Measurements from ENCODE around the gene LLGL2.
A peak's percentile ranks its signal among the peaks of the same experiment; 100 is the strongest.

The LLGL2 gene

DNA sequence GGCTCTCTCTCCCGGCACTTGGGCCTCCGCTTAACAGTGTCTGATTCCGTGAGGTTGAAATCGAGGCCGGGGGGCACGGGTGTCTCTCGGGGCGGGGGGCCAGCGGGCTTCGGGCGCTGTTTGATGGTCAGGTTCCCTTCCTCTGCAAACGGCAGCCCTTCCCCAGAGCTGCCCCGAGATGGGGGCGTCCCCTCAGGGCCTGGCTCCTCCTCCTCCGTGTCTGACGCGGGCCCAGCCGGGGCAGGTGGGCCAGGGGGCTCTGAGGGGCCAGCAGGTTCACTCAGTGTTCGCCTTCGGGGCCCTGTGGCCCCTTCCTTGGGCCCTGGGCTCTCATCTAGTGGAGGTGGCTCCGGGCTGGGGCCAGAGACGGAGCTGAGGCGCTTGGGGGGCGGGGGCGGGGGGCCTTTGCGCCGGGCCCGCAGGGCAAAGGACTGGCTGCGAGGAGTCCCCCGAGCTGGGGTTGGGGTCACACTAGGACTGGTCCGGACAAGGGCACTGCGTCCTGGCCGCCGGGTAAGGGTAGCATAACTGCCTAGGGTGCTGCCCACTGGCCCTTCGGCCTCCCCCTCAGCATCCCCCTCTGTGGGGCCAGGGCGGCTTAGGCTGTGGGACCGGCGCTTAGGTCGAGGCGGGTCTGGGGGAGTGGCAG is 23.3 kb upstream of the LLGL2 start:
- Histone ChIP-seq H3K9me3 (ENCODE audit: control insufficient read depth in 2 of 2, low read length in 2 of 2) (no peaks in the 10 kb centered on the region), H3K27ac (ENCODE audit: low read length) (peak overlapping the region; percentile 46), H3K9ac (ENCODE audit: low read length in 2 of 2) (no peak overlapping the region), H3K27me3 (ENCODE audit: control insufficient read depth in 1 of 2, insufficient read depth in 2 of 2, low read length in 2 of 2) (no peaks in the 10 kb centered on the region), H3K36me3 (ENCODE audit: control insufficient read depth in 2 of 2, insufficient read depth in 2 of 2, low read length in 2 of 2) (peaks cover 28 to 33% of the 10 kb centered on the region in 2 donors), H3K4me1 (ENCODE audit: control insufficient read depth, insufficient read depth, low read length) (peaks cover 14% of the 10 kb centered on the region), H3K4me3 (ENCODE audit: low read length in 2 of 2) (no peak overlapping the region)

DNA sequence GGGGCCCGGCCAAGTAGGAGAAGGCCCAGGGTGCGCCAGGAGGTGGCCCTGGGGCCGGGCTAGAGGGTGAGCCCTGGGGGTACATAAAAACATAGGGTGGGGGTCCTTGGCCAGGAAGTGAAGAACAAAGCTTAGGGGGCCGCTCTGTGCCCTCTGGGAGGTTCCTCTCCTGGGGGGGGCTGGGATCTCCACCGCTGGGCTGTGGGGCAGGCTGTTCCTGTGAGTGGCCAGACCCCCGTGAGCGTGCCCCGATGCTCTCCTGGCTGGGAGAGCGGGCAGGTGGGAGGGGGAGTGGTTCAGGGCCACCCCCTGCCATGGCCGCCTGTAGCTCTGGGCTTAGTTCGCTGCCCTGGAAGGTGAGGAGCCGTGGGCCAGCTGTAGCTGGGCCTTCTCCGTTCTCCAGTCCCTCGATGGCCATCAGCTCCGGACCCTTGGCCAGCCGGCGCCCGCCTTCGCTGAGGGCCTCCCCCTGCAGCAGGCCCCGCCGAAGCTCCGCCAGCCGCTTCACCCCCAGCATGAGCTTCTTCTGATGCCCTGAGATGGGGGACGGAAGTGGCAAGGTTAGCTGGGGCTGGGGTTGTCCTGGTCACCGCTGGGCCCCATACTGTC is 22.7 kb upstream of the LLGL2 start:
- no peak overlapping the region for H3K9ac ChIP-seq (ENCODE audit: low read length in 2 of 2)
- H3K9me3 ChIP-seq (ENCODE audit: control insufficient read depth in 2 of 2, low read length in 2 of 2), result no peaks in the 10 kb centered on the region
- peaks cover 14% of the 10 kb centered on the region for H3K4me1 ChIP-seq (ENCODE audit: control insufficient read depth, insufficient read depth, low read length)
- peaks cover 30% of the 10 kb centered on the region in 2 donors for H3K36me3 ChIP-seq (ENCODE audit: control insufficient read depth in 2 of 2, insufficient read depth in 2 of 2, low read length in 2 of 2)
- H3K27me3 ChIP-seq (ENCODE audit: control insufficient read depth in 1 of 2, insufficient read depth in 2 of 2, low read length in 2 of 2), result no peaks in the 10 kb centered on the region
- no peak overlapping the region for H3K27ac ChIP-seq (ENCODE audit: low read length)
- H3K4me3 ChIP-seq (ENCODE audit: low read length in 2 of 2), result no peak overlapping the region

DNA sequence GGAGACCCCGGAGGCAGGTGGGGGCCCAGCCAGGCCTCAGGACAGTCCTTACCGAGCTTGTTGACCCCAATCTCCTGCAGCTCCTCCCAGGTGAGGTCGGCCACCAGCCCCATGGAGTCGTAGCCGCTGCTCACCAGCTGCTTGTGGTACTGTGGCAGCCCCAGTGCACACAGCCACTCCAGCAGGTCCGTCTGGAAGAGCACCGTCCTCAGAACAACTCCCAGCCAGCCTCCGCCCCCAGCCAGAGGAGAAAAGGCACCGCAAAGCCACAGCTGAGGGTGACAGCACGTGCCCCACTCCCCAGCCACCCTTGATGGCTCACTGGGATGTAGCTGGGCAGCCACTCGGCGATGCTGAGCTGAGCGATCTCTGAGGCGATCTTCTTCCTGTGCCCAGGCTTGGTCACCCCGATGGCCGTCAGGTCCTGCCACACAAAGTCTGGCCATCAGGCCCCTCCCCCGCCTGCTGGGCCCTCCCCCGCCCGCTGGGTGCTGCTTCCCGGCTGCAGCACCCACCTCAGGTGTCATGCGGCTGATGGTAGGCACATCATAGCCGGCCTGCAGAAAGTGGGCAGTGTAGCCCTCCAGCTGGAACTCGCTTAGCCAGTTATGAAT is 22.1 kb upstream of the LLGL2 start:
- H3K4me1 ChIP-seq (ENCODE audit: control insufficient read depth, insufficient read depth, low read length), result peaks cover 16% of the 10 kb centered on the region
- H3K27ac ChIP-seq (ENCODE audit: low read length), result no peak overlapping the region
- peaks cover 25 to 26% of the 10 kb centered on the region in 2 donors for H3K36me3 ChIP-seq (ENCODE audit: control insufficient read depth in 2 of 2, insufficient read depth in 2 of 2, low read length in 2 of 2)

DNA sequence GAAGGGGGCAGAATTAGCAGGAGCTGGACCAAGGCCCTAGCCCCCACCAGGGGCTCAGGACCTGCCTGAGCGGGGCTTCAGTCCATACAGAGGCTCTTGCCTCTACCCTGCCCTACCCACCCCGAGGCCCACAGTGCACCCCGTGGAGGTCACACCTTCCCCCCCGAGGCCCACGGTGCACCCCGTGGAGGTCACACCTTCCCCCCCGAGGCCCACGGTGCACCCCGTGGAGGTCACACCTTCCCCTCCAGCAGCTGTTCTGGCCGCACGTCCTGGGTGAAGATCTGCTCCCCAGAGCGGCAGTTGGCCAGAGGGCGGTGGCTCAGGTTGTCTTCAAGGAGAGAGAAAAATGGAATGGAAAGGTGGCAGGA is 21.5 kb upstream of the LLGL2 start:
- Histone ChIP-seq H3K27ac (ENCODE audit: low read length) (no peak overlapping the region), H3K4me3 (ENCODE audit: low read length in 2 of 2) (no peak overlapping the region), H3K9ac (ENCODE audit: low read length in 2 of 2) (no peak overlapping the region), H3K27me3 (ENCODE audit: control insufficient read depth in 1 of 2, insufficient read depth in 2 of 2, low read length in 2 of 2) (no peaks in the 10 kb centered on the region), H3K4me1 (ENCODE audit: control insufficient read depth, insufficient read depth, low read length) (peaks cover 20% of the 10 kb centered on the region), H3K9me3 (ENCODE audit: control insufficient read depth in 2 of 2, low read length in 2 of 2) (no peaks in the 10 kb centered on the region), H3K36me3 (ENCODE audit: control insufficient read depth in 2 of 2, insufficient read depth in 2 of 2, low read length in 2 of 2) (peaks cover 25 to 26% of the 10 kb centered on the region in 2 donors)

More for the DNA sequence above, 22.1 kb upstream of the LLGL2 start:
- no peaks in the 10 kb centered on the region for H3K9me3 ChIP-seq (ENCODE audit: control insufficient read depth in 2 of 2, low read length in 2 of 2)
- no peak overlapping the region for H3K4me3 ChIP-seq (ENCODE audit: low read length in 2 of 2)
- H3K9ac ChIP-seq (ENCODE audit: low read length in 2 of 2), result no peak overlapping the region
- no peaks in the 10 kb centered on the region for H3K27me3 ChIP-seq (ENCODE audit: control insufficient read depth in 1 of 2, insufficient read depth in 2 of 2, low read length in 2 of 2)

DNA sequence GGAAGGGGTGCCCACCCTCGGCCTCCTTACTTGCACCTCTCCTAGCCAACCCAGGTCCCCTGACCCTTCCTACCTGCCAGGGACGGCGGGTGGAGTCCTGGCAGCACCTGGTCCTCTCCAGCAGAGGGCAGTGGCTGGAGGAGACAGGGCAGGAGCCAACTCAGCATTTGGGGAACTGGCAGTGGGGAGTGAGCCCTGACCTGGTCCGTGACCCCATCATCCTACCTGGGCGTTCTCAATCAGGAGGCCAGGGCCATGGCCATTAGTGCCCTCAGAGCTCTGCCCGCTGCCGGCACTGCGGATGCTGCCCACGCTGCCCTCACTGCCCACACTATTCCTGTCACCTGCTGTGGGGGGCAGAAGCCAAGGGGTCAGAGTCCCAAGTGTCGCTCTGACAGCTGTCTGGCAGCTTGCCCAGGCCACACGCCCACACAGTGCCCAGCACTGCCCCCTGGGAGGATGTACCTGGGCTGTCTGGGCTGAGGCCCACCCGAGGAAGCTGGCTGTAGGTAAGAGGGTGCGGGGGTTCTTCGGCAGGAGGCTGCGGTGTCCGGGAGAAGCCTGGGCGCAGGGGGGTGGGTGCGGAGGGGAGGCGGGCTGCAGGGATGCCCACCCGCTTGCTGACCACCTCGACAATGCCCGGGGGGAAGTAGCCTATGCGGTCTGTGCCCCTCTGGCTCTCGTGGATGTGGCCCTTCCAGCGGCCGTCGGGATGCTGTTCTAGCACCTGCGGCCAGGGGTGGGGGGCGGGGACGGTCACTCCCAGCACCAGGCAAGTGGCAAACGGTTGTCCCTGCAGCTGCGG is 20.9 kb upstream of the LLGL2 start:
- Histone ChIP-seq H3K4me1 (ENCODE audit: control insufficient read depth, insufficient read depth, low read length) (peaks cover 20% of the 10 kb centered on the region), H3K27me3 (ENCODE audit: control insufficient read depth in 1 of 2, insufficient read depth in 2 of 2, low read length in 2 of 2) (no peaks in the 10 kb centered on the region), H3K27ac (ENCODE audit: low read length) (no peak overlapping the region), H3K9ac (ENCODE audit: low read length in 2 of 2) (no peak overlapping the region), H3K36me3 (ENCODE audit: control insufficient read depth in 2 of 2, insufficient read depth in 2 of 2, low read length in 2 of 2) (peaks cover 26% of the 10 kb centered on the region in 2 donors), H3K4me3 (ENCODE audit: low read length in 2 of 2) (no peak overlapping the region), H3K9me3 (ENCODE audit: control insufficient read depth in 2 of 2, low read length in 2 of 2) (no peaks in the 10 kb centered on the region)

DNA sequence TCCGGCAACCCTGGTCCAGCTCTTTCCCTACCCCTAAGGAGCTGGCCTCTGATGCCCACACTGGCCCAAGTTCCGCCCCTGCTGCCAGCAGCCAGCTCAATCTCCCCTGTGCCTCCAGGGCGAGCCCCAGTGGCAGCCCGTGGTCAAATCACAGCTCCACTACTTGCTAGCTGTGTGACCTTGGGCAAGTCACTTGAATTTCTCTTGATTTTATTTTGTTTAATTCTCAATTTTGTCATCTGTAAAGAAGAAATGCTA is 20.4 kb upstream of the LLGL2 start:
- Histone ChIP-seq H3K9me3 (ENCODE audit: control insufficient read depth in 2 of 2, low read length in 2 of 2) (no peaks in the 10 kb centered on the region), H3K4me1 (ENCODE audit: control insufficient read depth, insufficient read depth, low read length) (peaks cover 24% of the 10 kb centered on the region), H3K36me3 (ENCODE audit: control insufficient read depth in 2 of 2, insufficient read depth in 2 of 2, low read length in 2 of 2) (peaks cover 24 to 25% of the 10 kb centered on the region in 2 donors), H3K27ac (ENCODE audit: low read length) (no peak overlapping the region), H3K9ac (ENCODE audit: low read length in 2 of 2) (no peak overlapping the region), H3K27me3 (ENCODE audit: control insufficient read depth in 1 of 2, insufficient read depth in 2 of 2, low read length in 2 of 2) (no peaks in the 10 kb centered on the region), H3K4me3 (ENCODE audit: low read length in 2 of 2) (no peak overlapping the region)

DNA sequence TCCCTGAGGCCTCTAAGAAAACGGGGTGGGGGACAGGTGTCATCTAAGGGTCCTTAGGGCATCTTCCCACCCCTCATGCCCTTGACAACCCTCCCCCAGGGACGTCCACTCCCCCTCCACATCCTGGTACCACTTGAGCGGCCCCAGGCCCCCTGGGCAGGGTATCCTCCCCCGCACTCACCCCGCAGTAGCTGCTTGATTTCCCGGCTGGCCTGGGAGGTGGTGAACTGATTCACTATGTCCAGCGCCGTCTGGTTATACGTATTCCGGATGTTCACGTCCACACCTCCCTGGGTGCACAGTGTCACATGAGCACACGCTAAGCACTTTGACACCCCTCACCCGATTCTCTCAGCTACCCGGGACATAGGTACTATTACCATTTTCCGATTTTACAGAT is 19.9 kb upstream of the LLGL2 start:
- Histone ChIP-seq H3K9ac (ENCODE audit: low read length in 2 of 2) (no peak overlapping the region), H3K4me3 (ENCODE audit: low read length in 2 of 2) (no peak overlapping the region), H3K27me3 (ENCODE audit: control insufficient read depth in 1 of 2, insufficient read depth in 2 of 2, low read length in 2 of 2) (no peaks in the 10 kb centered on the region), H3K4me1 (ENCODE audit: control insufficient read depth, insufficient read depth, low read length) (peaks cover 29% of the 10 kb centered on the region), H3K36me3 (ENCODE audit: control insufficient read depth in 2 of 2, insufficient read depth in 2 of 2, low read length in 2 of 2) (peaks cover 25 to 26% of the 10 kb centered on the region in 2 donors), H3K27ac (ENCODE audit: low read length) (no peak overlapping the region), H3K9me3 (ENCODE audit: control insufficient read depth in 2 of 2, low read length in 2 of 2) (no peaks in the 10 kb centered on the region)

DNA sequence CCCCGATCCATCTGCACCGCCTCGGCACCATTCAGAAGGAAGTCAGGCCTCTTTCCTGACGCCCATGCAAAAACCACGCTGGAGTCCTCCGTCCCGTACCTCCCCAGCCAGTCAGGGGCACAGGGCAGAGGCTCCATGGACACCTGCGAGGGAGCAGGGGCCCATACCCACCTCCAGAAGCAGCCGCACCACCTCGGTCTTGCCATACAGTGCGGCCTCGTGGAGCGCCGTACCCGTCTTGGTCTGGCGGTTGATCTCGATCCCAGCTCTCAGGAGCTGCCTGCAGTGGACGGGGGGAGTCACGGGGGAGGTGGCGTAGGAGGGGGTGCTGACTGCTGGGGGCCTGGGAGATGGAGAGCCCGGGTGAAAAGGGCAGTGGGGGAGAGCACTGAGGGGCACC is 19.4 kb upstream of the LLGL2 start:
- Histone ChIP-seq H3K27me3 (ENCODE audit: control insufficient read depth in 1 of 2, insufficient read depth in 2 of 2, low read length in 2 of 2) (no peaks in the 10 kb centered on the region), H3K9me3 (ENCODE audit: control insufficient read depth in 2 of 2, low read length in 2 of 2) (no peaks in the 10 kb centered on the region), H3K4me3 (ENCODE audit: low read length in 2 of 2) (no peak overlapping the region), H3K9ac (ENCODE audit: low read length in 2 of 2) (no peak overlapping the region), H3K4me1 (ENCODE audit: control insufficient read depth, insufficient read depth, low read length) (peaks cover 34% of the 10 kb centered on the region), H3K27ac (ENCODE audit: low read length) (no peak overlapping the region), H3K36me3 (ENCODE audit: control insufficient read depth in 2 of 2, insufficient read depth in 2 of 2, low read length in 2 of 2) (peaks cover 22 to 26% of the 10 kb centered on the region in 2 donors)

DNA sequence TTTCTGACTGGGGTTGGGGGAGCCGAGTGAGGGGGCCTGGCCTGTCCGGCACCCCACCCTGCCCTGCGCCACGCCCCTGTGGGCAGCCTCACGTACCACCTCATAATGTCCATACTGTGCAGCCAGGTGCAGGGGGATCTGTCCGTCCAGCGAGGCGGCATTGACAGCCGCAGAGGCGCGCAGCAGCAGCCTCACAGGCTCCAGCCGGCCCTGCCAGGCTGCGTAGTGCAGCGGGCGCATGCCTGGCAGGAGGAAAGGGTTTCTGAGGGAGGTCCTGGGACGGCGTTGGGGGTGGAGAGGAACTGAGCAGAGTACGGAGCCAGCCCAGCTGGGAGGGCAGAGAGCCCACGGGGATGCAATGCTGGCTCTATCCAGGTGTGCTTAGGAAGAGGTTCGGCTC is 18.6 kb upstream of the LLGL2 start:
- Histone ChIP-seq H3K4me3 (ENCODE audit: low read length in 2 of 2) (no peak overlapping the region), H3K27ac (ENCODE audit: low read length) (no peak overlapping the region), H3K27me3 (ENCODE audit: control insufficient read depth in 1 of 2, insufficient read depth in 2 of 2, low read length in 2 of 2) (no peaks in the 10 kb centered on the region), H3K4me1 (ENCODE audit: control insufficient read depth, insufficient read depth, low read length) (peaks cover 36% of the 10 kb centered on the region), H3K9me3 (ENCODE audit: control insufficient read depth in 2 of 2, low read length in 2 of 2) (no peaks in the 10 kb centered on the region), H3K36me3 (ENCODE audit: control insufficient read depth in 2 of 2, insufficient read depth in 2 of 2, low read length in 2 of 2) (peaks cover 21 to 29% of the 10 kb centered on the region in 2 donors), H3K9ac (ENCODE audit: low read length in 2 of 2) (no peak overlapping the region)

DNA sequence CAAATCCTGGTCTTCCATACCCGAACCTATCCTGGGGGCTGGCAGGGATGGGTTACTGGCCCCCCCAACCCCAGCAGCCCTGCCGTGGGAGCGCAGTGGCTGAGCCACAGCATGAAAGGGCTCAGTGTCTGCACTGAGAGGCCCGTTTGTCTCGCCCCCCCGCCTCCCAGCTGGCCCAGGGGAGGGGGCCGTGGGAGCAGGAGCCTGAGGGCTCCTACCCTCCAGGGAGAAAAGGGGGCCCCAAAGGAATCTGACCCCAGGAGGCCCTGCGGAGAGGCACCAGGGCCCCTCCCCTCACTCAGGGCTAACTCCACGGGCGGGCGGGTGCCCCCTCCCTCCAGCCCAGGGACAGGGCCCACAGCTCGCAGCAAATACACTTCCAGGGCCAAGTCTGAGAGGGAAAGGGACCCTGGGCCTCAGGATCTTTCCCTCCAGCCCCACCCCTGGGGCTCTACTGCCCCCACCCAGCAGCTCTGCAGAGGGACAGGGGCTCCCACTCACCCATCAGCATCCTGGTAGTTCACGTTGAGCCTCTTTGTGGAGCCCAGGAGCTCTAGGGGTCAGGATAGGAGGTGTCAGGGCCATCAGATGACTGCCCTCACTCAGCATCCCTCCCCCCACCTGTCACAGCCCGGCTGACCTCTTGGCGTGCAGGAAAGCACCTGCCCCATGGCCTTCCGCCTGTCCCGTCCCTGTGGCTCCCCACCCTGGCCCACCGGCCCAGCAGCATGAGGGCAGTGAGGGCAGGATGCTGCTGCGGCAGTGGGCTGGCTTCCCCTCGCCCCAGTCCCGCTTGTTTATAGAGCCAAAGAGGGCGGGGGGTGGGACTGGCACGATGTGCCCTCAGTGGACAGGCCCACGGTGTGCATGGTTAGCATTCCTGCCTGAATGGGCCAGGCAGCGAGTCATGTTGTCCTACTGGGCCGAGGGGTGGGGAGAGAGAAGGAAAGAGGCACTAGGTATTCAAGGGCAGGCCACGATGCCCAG is 17.5 kb upstream of the LLGL2 start:
- peaks cover 46% of the 10 kb centered on the region for H3K4me1 ChIP-seq (ENCODE audit: control insufficient read depth, insufficient read depth, low read length)
- H3K9me3 ChIP-seq (ENCODE audit: control insufficient read depth in 2 of 2, low read length in 2 of 2), result no peaks in the 10 kb centered on the region
- no peak overlapping the region for H3K4me3 ChIP-seq (ENCODE audit: low read length in 2 of 2)
- no peak overlapping the region for H3K9ac ChIP-seq (ENCODE audit: low read length in 2 of 2)
- no peaks in the 10 kb centered on the region for H3K27me3 ChIP-seq (ENCODE audit: control insufficient read depth in 1 of 2, insufficient read depth in 2 of 2, low read length in 2 of 2)
- peak overlapping the region; percentile 62 for H3K27ac ChIP-seq (ENCODE audit: low read length)
- peaks cover 21 to 33% of the 10 kb centered on the region in 2 donors for H3K36me3 ChIP-seq (ENCODE audit: control insufficient read depth in 2 of 2, insufficient read depth in 2 of 2, low read length in 2 of 2)

All from stomach smooth muscle (tissue), 2 donors.